Neuronal stem cell (in vitro differentiated cells): ENCODE measurements around the gene HSD17B14.

Experiments used
- DNase-seq: peaks from one replicate; pipeline ENCODE4 v3.0.0-alpha.2; 2013; ENCODE audit warnings: low spot score
- H2AFZ ChIP-seq: one replicate; pipeline ENCODE4 v1.6.1; 2013; ENCODE audit warnings: mild to moderate bottlenecking, low read length, inconsistent platforms
- H2AK5ac ChIP-seq: 2 replicates; pipeline ENCODE4 v1.6.1; 2013; ENCODE audit warnings: low read depth, mild to moderate bottlenecking, inconsistent platforms, low read length, moderate library complexity, mixed read lengths
- H2BK120ac ChIP-seq: 2 replicates; pipeline ENCODE4 v1.6.1; 2013; ENCODE audit warnings: low read depth, mild to moderate bottlenecking, inconsistent platforms, low read length, moderate library complexity, mixed read lengths
- H2BK12ac ChIP-seq: one replicate; pipeline ENCODE4 v1.6.1; 2013; ENCODE audit warnings: low read length, inconsistent platforms
- H2BK15ac ChIP-seq: 2 replicates; pipeline ENCODE4 v1.6.1; 2013; ENCODE audit warnings: mild to moderate bottlenecking, low read length, inconsistent platforms, mixed read lengths
- H2BK5ac ChIP-seq: one replicate; pipeline ENCODE4 v1.6.1; 2013; ENCODE audit warnings: inconsistent platforms, mild to moderate bottlenecking, low read length, moderate library complexity
- H3K14ac ChIP-seq: one replicate; pipeline ENCODE4 v1.6.1; 2013; ENCODE audit warnings: low read length, inconsistent platforms
- H3K18ac ChIP-seq: 2 replicates; pipeline ENCODE4 v1.6.1; 2013; ENCODE audit warnings: low read length, inconsistent platforms
- H3K23ac ChIP-seq: 2 replicates; pipeline ENCODE4 v1.6.1; 2013; ENCODE audit warnings: low read depth, mild to moderate bottlenecking, mixed read lengths, low read length, inconsistent platforms; ENCODE audit not compliant: poor library complexity
- H3K27ac ChIP-seq: replicated peaks from 3 replicates; pipeline ENCODE4 v1.5.1; 2013; ENCODE audit warnings: low read length, inconsistent platforms
- H3K27me3 ChIP-seq, 3 experiments: 2 replicates each; pipeline ENCODE4 v1.6.1; 2013; ENCODE audit warnings: low read length in 3 of 3, mild to moderate bottlenecking in 2 of 3, inconsistent platforms in 1 of 3, low read depth in 1 of 3, mixed read lengths in 1 of 3, moderate library complexity in 1 of 3; ENCODE audit not compliant: control insufficient read depth in 3 of 3, insufficient read depth in 3 of 3
- H3K36me3 ChIP-seq, 2 donors: replicated peaks in 1 of 2; 2 replicates each; pipeline ENCODE4 v1.6.1; 2013; ENCODE audit warnings: low read length in 2 of 2; ENCODE audit not compliant: control insufficient read depth in 2 of 2, insufficient read depth in 2 of 2
- H3K4ac ChIP-seq: 2 replicates; pipeline ENCODE4 v1.6.1; 2013; ENCODE audit warnings: inconsistent platforms, mild to moderate bottlenecking, low read length, moderate library complexity
- H3K4me1 ChIP-seq, 2 donors: 1 replicate in 1 of 2; 2 replicates in 1 of 2; pipeline ENCODE4 v1.6.1; 2013; ENCODE audit warnings: low read length in 2 of 2, low read depth in 1 of 2; ENCODE audit not compliant: control insufficient read depth in 2 of 2, insufficient read depth in 1 of 2
- H3K4me2 ChIP-seq: one replicate; pipeline ENCODE4 v1.6.1; 2013; ENCODE audit warnings: mild to moderate bottlenecking, low read length, inconsistent platforms; ENCODE audit not compliant: insufficient read depth, poor library complexity, severe bottlenecking
- H3K4me3 ChIP-seq, 2 donors: 2 replicates each; pipeline ENCODE4 v1.5.1; 2013; ENCODE audit warnings: low read length in 2 of 2, mild to moderate bottlenecking in 2 of 2, inconsistent platforms in 1 of 2, moderate library complexity in 1 of 2
- H3K79me1 ChIP-seq: one replicate; pipeline ENCODE4 v1.6.1; 2013; ENCODE audit warnings: low read depth, mild to moderate bottlenecking, inconsistent platforms, low read length, moderate library complexity
- H3K9ac ChIP-seq: one replicate; pipeline ENCODE4 v1.6.1; 2013; ENCODE audit warnings: mild to moderate bottlenecking, low read depth, low read length, inconsistent platforms; ENCODE audit not compliant: poor library complexity
- H3K9me3 ChIP-seq, 2 donors: replicated peaks in 1 of 2; 2 replicates each; pipeline versions ENCODE3 to v1.6.1; 2013; ENCODE audit warnings: low read length in 2 of 2, mild to moderate bottlenecking in 2 of 2, inconsistent platforms in 1 of 2, low read depth in 1 of 2, mixed read lengths in 1 of 2, moderate library complexity in 1 of 2; ENCODE audit not compliant: control insufficient read depth in 2 of 2, insufficient read depth in 1 of 2
- H4K8ac ChIP-seq: one replicate; pipeline ENCODE4 v1.6.1; 2013; ENCODE audit warnings: low read depth, mild to moderate bottlenecking, inconsistent platforms, low read length, moderate library complexity
- H4K91ac ChIP-seq: one replicate; pipeline ENCODE4 v1.6.1; 2013; ENCODE audit warnings: low read length, low read depth, mild to moderate bottlenecking, inconsistent platforms; ENCODE audit not compliant: poor library complexity
- WGBS, 2 donors: extraction: QIAGEN DNeasy Blood & Tissue Kit; methylation state at CpG; one replicate each; pipeline ENCODE4 v1.1.7; 2013; ENCODE audit warnings: missing lambda C conversion rate in 2 of 2, mixed read lengths in 1 of 2; ENCODE audit not compliant: insufficient read length in 2 of 2, insufficient replicate concordance in 1 of 2; ENCODE audit errors: extremely low coverage in 2 of 2; 5-methylcytosine and 5-hydroxymethylcytosine counted together

HSD17B14 gene

DNA sequence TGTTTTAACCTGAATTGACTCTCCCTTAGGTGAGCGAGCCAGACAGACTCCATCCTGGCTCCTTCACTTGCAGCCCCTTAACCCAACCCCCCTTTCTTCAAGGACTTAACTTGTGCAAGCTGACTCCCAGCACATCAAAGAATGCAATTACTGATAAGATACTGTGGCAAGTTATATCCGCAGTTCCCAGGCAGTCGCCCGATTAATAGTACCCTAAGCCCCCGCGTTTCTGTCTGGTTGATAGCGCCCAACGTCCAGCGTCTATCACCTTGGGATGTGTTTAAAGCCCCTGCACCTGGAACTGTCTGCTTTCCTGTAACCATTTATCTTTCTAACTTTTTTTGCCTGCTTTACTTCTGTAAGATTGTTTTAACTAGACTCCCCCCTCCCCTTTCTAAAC, 6.2 kb downstream of the HSD17B14 start:
- no peak overlapping the region for H3K14ac ChIP-seq
- no peak overlapping the region for H2BK120ac ChIP-seq
- H2AFZ ChIP-seq: no peak overlapping the region
- H4K8ac ChIP-seq: no peak overlapping the region
- H3K4me3 ChIP-seq: no peak overlapping the region
- H2AK5ac ChIP-seq: no peak overlapping the region
- no peak overlapping the region for H3K9ac ChIP-seq
- H3K4me1 ChIP-seq: no peaks in the 10 kb centered on the region
- no peaks in the 10 kb centered on the region for H3K79me1 ChIP-seq
- H3K18ac ChIP-seq: no peak overlapping the region
- no CpG with 5 or more reads among the region's 9 CpGs for WGBS, 2 donors
- no peak overlapping the region for H3K23ac ChIP-seq
- no peaks in the 10 kb centered on the region for H3K27me3 ChIP-seq
- DNase-seq: no peak
- H3K36me3 ChIP-seq: peaks cover 12 to 20% of the 10 kb centered on the region in 2 donors
- H3K9me3 ChIP-seq: no peaks in the 10 kb centered on the region
- H3K4ac ChIP-seq: no peak overlapping the region
- no peak overlapping the region for H4K91ac ChIP-seq
- H3K27ac ChIP-seq: no peak overlapping the region
- no peak overlapping the region for H3K4me2 ChIP-seq
- no peak overlapping the region for H2BK5ac ChIP-seq
- H2BK12ac ChIP-seq: no peak overlapping the region
- no peak overlapping the region for H2BK15ac ChIP-seq

DNA sequence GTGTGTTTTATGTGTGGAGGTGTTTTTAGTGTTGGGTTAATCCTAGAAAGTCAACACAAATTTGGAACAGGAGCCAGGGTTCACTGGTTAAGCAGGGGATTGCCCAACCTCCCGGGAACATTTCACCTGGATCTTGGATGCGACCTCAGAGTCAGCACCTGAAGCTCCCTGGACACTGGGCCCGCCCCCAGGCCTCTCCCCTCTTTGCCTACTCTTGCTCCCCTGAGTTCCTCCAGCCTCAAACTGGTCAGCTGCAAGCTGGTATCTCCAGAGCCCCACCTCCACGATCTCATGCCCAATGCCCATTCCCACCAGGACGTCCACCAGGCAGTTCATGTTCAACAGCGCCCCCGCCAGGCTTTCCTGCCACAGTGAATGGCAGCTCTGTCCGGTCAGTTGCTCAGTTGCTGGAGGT, 9.7 kb downstream of the HSD17B14 start:
- no peaks in the 10 kb centered on the region for H3K27me3 ChIP-seq
- H3K18ac ChIP-seq: no peak overlapping the region
- no peak for DNase-seq
- H3K4me2 ChIP-seq: no peak overlapping the region
- H4K8ac ChIP-seq: no peak overlapping the region
- H2AK5ac ChIP-seq: no peak overlapping the region
- H2BK12ac ChIP-seq: no peak overlapping the region
- H3K4me3 ChIP-seq: peak overlapping the region in 1 of 2 donors; percentile 11
- no peak overlapping the region for H3K23ac ChIP-seq
- no peak overlapping the region for H3K4ac ChIP-seq
- H3K36me3 ChIP-seq: peaks cover 12 to 18% of the 10 kb centered on the region in 2 donors
- no peak overlapping the region for H2BK5ac ChIP-seq
- H2BK15ac ChIP-seq: no peak overlapping the region
- H3K79me1 ChIP-seq: peaks cover 2% of the 10 kb centered on the region
- WGBS, 2 donors: no CpG with 5 or more reads among the region's 8 CpGs
- H3K14ac ChIP-seq: no peak overlapping the region
- H3K27ac ChIP-seq: no peak overlapping the region
- no peak overlapping the region for H3K9ac ChIP-seq
- no peaks in the 10 kb centered on the region for H3K4me1 ChIP-seq
- H3K9me3 ChIP-seq: peaks cover 0 to 5% of the 10 kb centered on the region in 2 donors
- H2BK120ac ChIP-seq: peak overlapping the region; percentile 87
- H4K91ac ChIP-seq: no peak overlapping the region
- no peak overlapping the region for H2AFZ ChIP-seq

DNA sequence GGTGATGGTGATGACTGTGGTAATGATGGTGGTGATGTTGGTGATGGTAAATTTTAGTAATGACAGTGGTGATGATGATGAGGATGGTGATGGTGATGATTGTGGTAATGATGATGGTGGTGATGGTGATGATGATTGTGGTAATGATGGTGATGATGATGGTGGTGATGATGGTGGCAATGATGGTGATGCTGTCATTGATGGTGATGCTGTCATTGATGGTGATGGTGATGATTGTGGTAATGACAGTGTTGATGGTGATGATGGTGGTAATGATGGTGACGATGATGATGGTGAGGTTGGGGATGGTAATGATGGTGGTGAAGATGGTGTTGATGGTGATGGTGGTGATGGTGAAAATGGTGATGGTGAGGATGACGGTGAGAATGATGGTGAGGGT, 13.8 kb downstream of the HSD17B14 start:
- H2BK15ac ChIP-seq: no peak overlapping the region
- H3K23ac ChIP-seq: no peak overlapping the region
- no peak overlapping the region for H2AFZ ChIP-seq
- WGBS, 2 donors: 100% methylated on average over 2 of the region's 2 CpGs
- H4K91ac ChIP-seq: no peak overlapping the region
- peaks cover 0 to 5% of the 10 kb centered on the region in 2 donors for H3K9me3 ChIP-seq
- peaks cover 10 to 13% of the 10 kb centered on the region in 2 donors for H3K36me3 ChIP-seq
- H3K14ac ChIP-seq: no peak overlapping the region
- H2BK12ac ChIP-seq: no peak overlapping the region
- H3K4me3 ChIP-seq: no peak overlapping the region
- no peak overlapping the region for H2AK5ac ChIP-seq
- DNase-seq: no peak
- H4K8ac ChIP-seq: no peak overlapping the region
- H2BK120ac ChIP-seq: no peak overlapping the region
- no peaks in the 10 kb centered on the region for H3K27me3 ChIP-seq
- peaks cover 2% of the 10 kb centered on the region for H3K79me1 ChIP-seq
- H3K4ac ChIP-seq: no peak overlapping the region
- no peak overlapping the region for H3K18ac ChIP-seq
- H3K9ac ChIP-seq: no peak overlapping the region
- no peak overlapping the region for H3K27ac ChIP-seq
- no peaks in the 10 kb centered on the region for H3K4me1 ChIP-seq
- H3K4me2 ChIP-seq: no peak overlapping the region
- H2BK5ac ChIP-seq: no peak overlapping the region

DNA sequence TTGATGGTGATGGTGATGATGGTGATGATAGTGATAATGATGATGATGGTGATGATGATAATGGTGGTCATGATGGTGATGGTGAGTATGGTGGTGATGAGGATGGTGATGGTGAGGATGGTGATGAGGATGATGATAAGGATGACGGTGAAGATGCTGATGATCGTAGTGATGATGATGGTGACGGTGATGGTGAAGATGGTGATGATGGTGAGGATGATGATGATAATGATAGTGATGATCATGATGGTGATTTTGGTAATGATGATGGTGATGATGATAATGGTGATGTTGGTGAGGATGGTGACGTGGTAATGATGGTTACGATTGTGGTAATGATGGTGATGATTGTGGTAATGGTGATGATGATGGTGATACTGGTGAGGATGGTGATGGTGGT, 14.7 kb downstream of the HSD17B14 start:
- Histone ChIP-seq H3K36me3 (peaks cover 10 to 13% of the 10 kb centered on the region in 2 donors), H3K18ac (no peak overlapping the region), H2BK5ac (no peak overlapping the region), H3K4me3 (peak overlapping the region in 1 of 2 donors; percentile 50), H3K4ac (no peak overlapping the region), H4K8ac (no peak overlapping the region), H3K4me1 (no peaks in the 10 kb centered on the region), H3K4me2 (no peak overlapping the region), H2BK15ac (no peak overlapping the region), H4K91ac (no peak overlapping the region), H2AFZ (no peak overlapping the region), H2BK12ac (no peak overlapping the region), H3K27me3 (no peaks in the 10 kb centered on the region), H3K14ac (no peak overlapping the region), H2AK5ac (no peak overlapping the region), H3K9me3 (peaks cover 0 to 5% of the 10 kb centered on the region in 2 donors), H2BK120ac (no peak overlapping the region), H3K9ac (peak overlapping the region; percentile 31), H3K27ac (no peak overlapping the region), H3K23ac (no peak overlapping the region), H3K79me1 (peaks cover 2% of the 10 kb centered on the region)
- DNase-seq: no peak
- WGBS, 2 donors: 100% methylated on average over 3 to 5 of the region's 5 CpGs
